PFSK-1 (cell line): ENCODE data around the gene CTU1.

Source experiments
- POLR2AphosphoS5 ChIP-seq: IDR thresholded peaks from 2 replicates; pipeline ENCODE4 v1.6.1; 2012; ENCODE audit warnings: low read depth, mild to moderate bottlenecking, control low read depth, low read length, moderate library complexity
- REST ChIP-seq, 2 experiments: IDR thresholded peaks; 2 replicates each; pipeline versions ENCODE4 v1.6.1 to v1.8.0; 2011 to 2012; ENCODE audit warnings: low read depth in 2 of 2, low read length in 2 of 2, control low read depth in 1 of 2, inconsistent platforms in 1 of 2, mild to moderate bottlenecking in 1 of 2, moderate library complexity in 1 of 2; ENCODE audit not compliant: insufficient read depth in 1 of 2

- TF ChIP-seq REST (IDR thresholded peaks at IDR 0.05; ENCODE audit: insufficient read depth in 1 of 2, low read depth in 2 of 2, low read length in 2 of 2) (no peak), POLR2AphosphoS5 (no peak)
Measured at GRCh38 chr19:51122112-51122981, 14.1 kb upstream of the CTU1 start.
